Measurements from ENCODE around the gene SRP19. TPM values are rescaled to one million over a fixed set of nuclear protein-coding genes. Genes with fewer than 3 reads are reported as not detected.
"Not testable (repeated sequence)": the region's sequence is repeated elsewhere in the genome, so short reads cannot be mapped to it uniquely, and the experiment has no call there.

The SRP19 gene
- total and polyA plus RNA-seq, 7 experiments from 2014 or later = 34.2 to 115 (median 44.0) TPM

DNA sequence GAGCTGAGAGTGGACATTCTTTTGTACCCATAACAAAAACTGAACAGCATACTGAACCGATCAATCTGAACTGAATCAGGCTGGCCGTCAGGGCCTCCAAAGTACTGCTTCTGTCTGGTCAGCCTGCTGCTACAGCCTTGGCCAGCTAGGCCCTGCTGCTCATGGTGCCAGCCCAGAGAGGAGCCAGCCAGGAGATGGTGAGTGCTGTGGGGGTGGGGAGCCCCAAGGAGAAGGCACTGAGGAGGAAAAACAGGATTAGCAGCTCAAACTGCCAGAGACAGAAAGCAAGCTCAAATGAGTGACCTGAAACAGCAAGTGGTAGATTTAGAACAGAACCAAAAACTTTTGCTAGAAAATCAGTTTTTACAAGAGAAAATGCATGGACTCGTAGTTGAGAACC is 23.9 kb downstream of the SRP19 start:
- no peak for ATAC-seq

GRCh38 chr5:112886975-112887374 is 25.9 kb downstream of the SRP19 start:
- intact Hi-C loops (cut with micrococcal nuclease) = no loop called here
- Histone ChIP-seq H3K9me3 (ENCODE audit: control insufficient read depth in 2 of 3, low read length in 3 of 3) (no peaks in the 10 kb centered on the region), H3K4me3 (ENCODE audit: low read length) (no peak overlapping the region), H3K27ac (ENCODE audit: low read depth, low read length) (peak overlapping the region; percentile 26), H3K36me3 (ENCODE audit: control insufficient read depth in 2 of 3, insufficient read depth in 3 of 3, low read length in 3 of 3) (peaks cover 0 to 48% (median 20%) of the 10 kb centered on the region in 3 experiments), H3K27me3 (ENCODE audit: control insufficient read depth in 2 of 2, insufficient read depth in 2 of 2, low read length in 2 of 2) (no peaks in the 10 kb centered on the region), H3K4me1 (ENCODE audit: control insufficient read depth in 2 of 2, insufficient read depth in 2 of 2, low read length in 2 of 2) (peaks cover 11 to 25% of the 10 kb centered on the region in 2 donors)
- POLR2A ChIA-PET = interaction anchor here (1.0 to 2.5 kb wide), 2 partner anchors 20 to 89 kb away, joined by 3 to 9 read pairs; partner anchors contain the start of gene DCP2
- Mint-ChIP-seq H3K9me3 (peaks cover 0 to 4% (median 0%) of the 10 kb centered on the region in 11 donors), H3K4me1 (peaks cover 11 to 37% (median 27%) of the 10 kb centered on the region in 7 donors), H3K4me3 (peak overlapping the region in 6 of 10 donors; percentile 10 to 77 (median 37)), H3K36me3 (peaks cover 10 to 45% (median 21%) of the 10 kb centered on the region in 5 donors), H3K27ac (peak overlapping the region in 8 of 9 donors; percentile 15 to 85 (median 66)), H3K27me3 (no peaks in the 10 kb centered on the region)
- ATAC-seq = peak; percentile 65
- no peak for DNase-seq
- CTCF ChIA-PET = no interaction called here

More for the DNA sequence above, 23.9 kb downstream of the SRP19 start:
- H3K27me3 ChIP-seq (ENCODE audit: control insufficient read depth in 2 of 2, insufficient read depth in 2 of 2, low read length in 2 of 2) = no peaks in the 10 kb centered on the region
- H3K4me3 ChIP-seq (ENCODE audit: low read length) = no peak overlapping the region
- H3K9me3 Mint-ChIP-seq = peaks cover 0 to 4% (median 0%) of the 10 kb centered on the region in 11 donors
- H3K4me1 Mint-ChIP-seq = peaks cover 16 to 40% (median 24%) of the 10 kb centered on the region in 7 donors
- POLR2A ChIA-PET = interaction anchor here (0.9 kb wide), 1 partner anchor 18 kb away, joined by 3 read pairs; no protein-coding TSS in a partner anchor
- CTCF ChIA-PET = interaction anchor here (0.7 kb wide), 1 partner anchor 143 kb away, joined by 7 read pairs; no protein-coding TSS in a partner anchor
- peaks cover 11 to 25% of the 10 kb centered on the region in 2 donors for H3K4me1 ChIP-seq (ENCODE audit: control insufficient read depth in 2 of 2, insufficient read depth in 2 of 2, low read length in 2 of 2)
- peak overlapping the region in 4 of 9 donors; percentile 15 to 74 (median 50) for H3K27ac Mint-ChIP-seq
- peaks cover 0 to 54% (median 18%) of the 10 kb centered on the region in 3 experiments for H3K36me3 ChIP-seq (ENCODE audit: control insufficient read depth in 2 of 3, insufficient read depth in 3 of 3, low read length in 3 of 3)
- H3K36me3 Mint-ChIP-seq = peaks cover 4 to 48% (median 21%) of the 10 kb centered on the region in 5 donors
- DNase-seq = no peak
- H3K27me3 Mint-ChIP-seq = no peaks in the 10 kb centered on the region
- no peak overlapping the region for H3K4me3 Mint-ChIP-seq
- intact Hi-C loops (cut with micrococcal nuclease) = no loop called here
- H3K27ac ChIP-seq (ENCODE audit: low read depth, low read length) = no peak overlapping the region
- H3K9me3 ChIP-seq (ENCODE audit: control insufficient read depth in 2 of 3, low read length in 3 of 3) = no peaks in the 10 kb centered on the region

DNA sequence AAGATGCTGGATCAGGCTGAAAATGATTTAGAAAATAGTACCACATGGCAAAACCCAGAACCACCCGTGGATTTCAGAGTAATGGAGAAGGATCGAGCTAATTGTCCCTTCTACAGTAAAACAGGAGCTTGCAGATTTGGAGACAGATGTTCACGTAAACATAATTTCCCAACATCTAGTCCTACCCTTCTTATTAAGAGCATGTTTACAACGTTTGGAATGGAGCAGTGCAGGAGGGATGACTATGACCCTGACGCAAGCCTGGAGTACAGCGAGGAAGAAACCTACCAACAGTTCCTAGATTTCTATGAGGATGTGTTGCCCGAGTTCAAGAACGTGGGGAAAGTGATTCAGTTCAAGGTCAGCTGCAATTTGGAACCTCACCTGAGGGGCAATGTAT is 31.0 kb downstream of the SRP19 start:
- H3K36me3 ChIP-seq (ENCODE audit: control insufficient read depth in 2 of 3, insufficient read depth in 3 of 3, low read length in 3 of 3) = peaks cover 4 to 14% (median 5%) of the 10 kb centered on the region in 3 experiments
- H3K4me1 ChIP-seq (ENCODE audit: control insufficient read depth in 2 of 2, insufficient read depth in 2 of 2, low read length in 2 of 2) = peaks cover 9 to 19% of the 10 kb centered on the region in 2 donors
- H3K27me3 ChIP-seq (ENCODE audit: control insufficient read depth in 2 of 2, insufficient read depth in 2 of 2, low read length in 2 of 2); intact Hi-C loops (cut with micrococcal nuclease); H3K27me3 Mint-ChIP-seq; H3K27ac ChIP-seq (ENCODE audit: low read depth, low read length); H3K4me3 Mint-ChIP-seq; H3K4me3 ChIP-seq (ENCODE audit: low read length); ATAC-seq; H3K9me3 ChIP-seq (ENCODE audit: control insufficient read depth in 2 of 3, low read length in 3 of 3); DNase-seq; H3K9me3 Mint-ChIP-seq: not testable (repeated sequence)
- Mint-ChIP-seq H3K36me3 (peaks cover 13 to 42% (median 25%) of the 10 kb centered on the region in 5 donors), H3K4me1 (peaks cover 11 to 33% (median 28%) of the 10 kb centered on the region in 7 donors), H3K27ac (peak overlapping the region in 1 of 9 donors; percentile 65)
- CTCF ChIA-PET = interaction anchor here (0.6 kb wide), 2 partner anchors 16 to 36 kb away, joined by 3 read pairs; no protein-coding TSS in a partner anchor
- POLR2A ChIA-PET = interaction anchor here (1.3 kb wide), 1 partner anchor 69 kb away, joined by 3 read pairs; no protein-coding TSS in a partner anchor

DNA sequence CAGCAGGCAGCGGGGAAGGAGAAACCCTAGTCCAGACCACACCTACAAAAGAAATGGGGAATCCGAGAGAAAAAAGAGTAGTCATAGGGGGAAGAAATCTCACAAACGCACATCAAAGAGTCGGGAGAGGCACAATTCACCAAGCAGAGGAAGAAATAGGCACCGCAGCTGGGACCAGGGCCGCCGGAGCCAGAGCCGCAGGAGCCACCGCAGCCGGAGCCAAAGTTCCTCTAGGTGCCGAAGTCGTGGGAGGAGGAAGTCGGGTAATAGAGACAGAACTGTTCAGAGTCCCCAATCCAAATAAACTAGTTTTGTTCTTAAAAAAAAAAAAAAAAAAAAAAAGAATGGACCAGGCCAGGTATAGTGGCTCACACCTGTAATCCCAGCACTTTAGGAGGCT is 31.7 kb downstream of the SRP19 start:
- H3K36me3 Mint-ChIP-seq = peaks cover 13 to 39% (median 25%) of the 10 kb centered on the region in 5 donors
- no peaks in the 10 kb centered on the region for H3K27me3 Mint-ChIP-seq
- peaks cover 4 to 16% (median 5%) of the 10 kb centered on the region in 3 experiments for H3K36me3 ChIP-seq (ENCODE audit: control insufficient read depth in 2 of 3, insufficient read depth in 3 of 3, low read length in 3 of 3)
- H3K27ac Mint-ChIP-seq = no peak overlapping the region
- DNase-seq (no peak), ATAC-seq (no peak)
- H3K4me1 ChIP-seq (ENCODE audit: control insufficient read depth in 2 of 2, insufficient read depth in 2 of 2, low read length in 2 of 2) = peaks cover 2 to 12% of the 10 kb centered on the region in 2 donors
- no peak overlapping the region for H3K4me3 ChIP-seq (ENCODE audit: low read length)
- H3K4me1 Mint-ChIP-seq = peaks cover 9 to 28% (median 20%) of the 10 kb centered on the region in 7 donors
- H3K4me3 Mint-ChIP-seq = no peak overlapping the region
- ChIA-PET POLR2A (no interaction called here), CTCF (no interaction called here)
- H3K9me3 ChIP-seq (ENCODE audit: control insufficient read depth in 2 of 3, low read length in 3 of 3) = no peaks in the 10 kb centered on the region
- intact Hi-C loops (cut with micrococcal nuclease) = no loop called here
- no peak overlapping the region for H3K27ac ChIP-seq (ENCODE audit: low read depth, low read length)
- peaks cover 0 to 4% (median 0%) of the 10 kb centered on the region in 11 donors for H3K9me3 Mint-ChIP-seq
- H3K27me3 ChIP-seq (ENCODE audit: control insufficient read depth in 2 of 2, insufficient read depth in 2 of 2, low read length in 2 of 2) = no peaks in the 10 kb centered on the region

DNA sequence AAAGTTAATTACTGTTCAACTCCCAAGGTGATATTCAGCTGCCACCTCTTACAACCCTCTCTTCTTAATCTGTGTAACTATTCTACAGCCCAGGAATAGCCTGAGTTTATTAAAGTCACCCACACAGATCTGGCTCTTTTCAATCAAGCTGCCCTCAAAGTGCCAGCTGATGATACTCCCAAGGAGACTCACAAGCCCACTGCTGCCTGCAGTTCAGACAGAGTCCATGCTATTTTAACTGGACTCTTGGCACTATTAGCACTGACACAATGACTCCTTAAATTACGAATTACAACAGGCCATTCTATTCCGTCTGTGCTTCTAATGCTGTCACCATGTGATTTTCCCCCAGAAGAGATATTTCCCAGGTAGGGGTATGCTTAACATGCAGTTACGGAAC is 34.6 kb downstream of the SRP19 start:
- H3K4me3 ChIP-seq (ENCODE audit: low read length) = no peak overlapping the region
- H3K27me3 ChIP-seq (ENCODE audit: control insufficient read depth in 2 of 2, insufficient read depth in 2 of 2, low read length in 2 of 2) = no peaks in the 10 kb centered on the region
- H3K27ac ChIP-seq (ENCODE audit: low read depth, low read length) = no peak overlapping the region
- DNase-seq (no peak), ATAC-seq (no peak)
- H3K4me1 ChIP-seq (ENCODE audit: control insufficient read depth in 2 of 2, insufficient read depth in 2 of 2, low read length in 2 of 2) = no peaks in the 10 kb centered on the region
- ChIA-PET POLR2A (no interaction called here), CTCF (interaction anchor here (0.6 to 0.7 kb wide), 2 partner anchors 24 to 47 kb away, joined by 4 to 5 read pairs; no protein-coding TSS in a partner anchor)
- H3K27me3 Mint-ChIP-seq = no peaks in the 10 kb centered on the region
- H3K36me3 Mint-ChIP-seq = peaks cover 13 to 36% (median 28%) of the 10 kb centered on the region in 5 donors
- peaks cover 4 to 30% (median 5%) of the 10 kb centered on the region in 3 experiments for H3K36me3 ChIP-seq (ENCODE audit: control insufficient read depth in 2 of 3, insufficient read depth in 3 of 3, low read length in 3 of 3)
- peaks cover 7 to 18% (median 15%) of the 10 kb centered on the region in 7 donors for H3K4me1 Mint-ChIP-seq
- H3K9me3 Mint-ChIP-seq = no peaks in the 10 kb centered on the region
- intact Hi-C loops (cut with micrococcal nuclease) = no loop called here
- peak overlapping the region in 1 of 9 donors; percentile 28 for H3K27ac Mint-ChIP-seq
- no peaks in the 10 kb centered on the region for H3K9me3 ChIP-seq (ENCODE audit: control insufficient read depth in 2 of 3, low read length in 3 of 3)
- H3K4me3 Mint-ChIP-seq = no peak overlapping the region

- POLR2A ChIA-PET = no interaction called here
- H3K36me3 Mint-ChIP-seq = peaks cover 7 to 35% (median 13%) of the 10 kb centered on the region in 5 donors
- ATAC-seq = no peak
Measured at GRCh38 chr5:112902561-112902960, 41.5 kb downstream of the SRP19 start.

More at GRCh38 chr5:112902561-112902960, 41.5 kb downstream of the SRP19 start:
- no peak overlapping the region for H3K4me3 ChIP-seq (ENCODE audit: low read length)
- Mint-ChIP-seq H3K27me3 (no peaks in the 10 kb centered on the region), H3K27ac (no peak overlapping the region), H3K4me1 (peaks cover 0 to 22% (median 15%) of the 10 kb centered on the region in 7 donors), H3K9me3 (no peaks in the 10 kb centered on the region), H3K4me3 (no peak overlapping the region)
- CTCF ChIA-PET = no interaction called here
- no peak for DNase-seq
- no peaks in the 10 kb centered on the region for H3K9me3 ChIP-seq (ENCODE audit: control insufficient read depth in 2 of 3, low read length in 3 of 3)
- no peaks in the 10 kb centered on the region for H3K27me3 ChIP-seq (ENCODE audit: control insufficient read depth in 2 of 2, insufficient read depth in 2 of 2, low read length in 2 of 2)
- H3K27ac ChIP-seq (ENCODE audit: low read depth, low read length) = no peak overlapping the region
- H3K36me3 ChIP-seq (ENCODE audit: control insufficient read depth in 2 of 3, insufficient read depth in 3 of 3, low read length in 3 of 3) = peaks cover 0 to 31% (median 0%) of the 10 kb centered on the region in 3 experiments
- H3K4me1 ChIP-seq (ENCODE audit: control insufficient read depth in 2 of 2, insufficient read depth in 2 of 2, low read length in 2 of 2) = no peaks in the 10 kb centered on the region
- intact Hi-C loops (cut with micrococcal nuclease) = loop anchor here in 1 of 2 donors (2.0 kb wide), 1 partner anchor 14 kb away; no protein-coding TSS in a partner anchor
